GM12874 (cell line): ENCODE measurements around the gene PHYKPL.

Source experiments
- CTCF ChIP-seq: IDR thresholded peaks from 2 replicates; pipeline ENCODE4 v1.5.1; 2011; ENCODE audit warnings: low read depth, mild to moderate bottlenecking, control low read depth, low read length, moderate library complexity; ENCODE audit not compliant: insufficient read depth

Gene PHYKPL

GRCh38 chr5:178211095-178212048 lies 21.2 kb downstream of the PHYKPL start:
- TF ChIP-seq CTCF = no peak

- TF ChIP-seq CTCF = no peak
Measured at GRCh38 chr5:178210686-178211085, 21.9 kb downstream of the PHYKPL start.

- TF ChIP-seq CTCF = no peak
Measured at GRCh38 chr5:178210073-178210535, 22.5 kb downstream of the PHYKPL start.

- TF ChIP-seq CTCF = no peak
Measured at GRCh38 chr5:178209334-178210072, 23.1 kb downstream of the PHYKPL start.

GRCh38 chr5:178208540-178209227 lies 23.9 kb downstream of the PHYKPL start:
- TF ChIP-seq CTCF = no peak

- TF ChIP-seq CTCF = no peak
Measured at GRCh38 chr5:178207917-178208280, 24.7 kb downstream of the PHYKPL start.
